ENCODE data around the gene OR1F1. TPM values are rescaled to one million over a fixed set of nuclear protein-coding genes. Genes with fewer than 3 reads are reported as not detected.
"Not testable (repeated sequence)": the region's sequence is repeated elsewhere in the genome, so short reads cannot be mapped to it uniquely, and the experiment has no call there.

OR1F1 gene
- total RNA-seq, 1 experiment from 2014 or later: 0.44 TPM

GRCh38 chr16:3166505-3166886, 21.5 kb upstream of the OR1F1 start:
- no peak overlapping the region for H3K4me3 Mint-ChIP-seq
- DNase-seq (ENCODE audit: low spot score): no peak
- H3K27me3 Mint-ChIP-seq (ENCODE audit: low read depth): peaks cover 45% of the 10 kb centered on the region
- TF ChIP-seq IRF1 (CRISPR knock-in tag; IDR thresholded peaks at IDR 0.05): no peak
- TF ChIP-seq ELF4 (CRISPR knock-in tag; IDR thresholded peaks at IDR 0.05; ENCODE audit: low read depth): no peak
- TF ChIP-seq CTCF (IDR thresholded peaks at IDR 0.05): no peak
- TF ChIP-seq MYBL2 (CRISPR knock-in tag; IDR thresholded peaks at IDR 0.05): no peak
- no peak for TF ChIP-seq JUN (CRISPR knock-in tag; IDR thresholded peaks at IDR 0.05)
- TF ChIP-seq HMGXB4 (CRISPR knock-in tag; IDR thresholded peaks at IDR 0.05): no peak
- TF ChIP-seq E2F5 (CRISPR knock-in tag; IDR thresholded peaks at IDR 0.05): no peak
- no peak for TF ChIP-seq CREM (CRISPR knock-in tag; IDR thresholded peaks at IDR 0.05)
- TF ChIP-seq PRRX2 (CRISPR knock-in tag; IDR thresholded peaks at IDR 0.05): no peak
- TF ChIP-seq CDX4 (CRISPR knock-in tag; IDR thresholded peaks at IDR 0.05; ENCODE audit: borderline replicate concordance): no peak
- no peak for TF ChIP-seq ZNF317 (CRISPR knock-in tag; IDR thresholded peaks at IDR 0.05; ENCODE audit: borderline replicate concordance, low read depth)
- TF ChIP-seq OVOL2 (CRISPR knock-in tag; IDR thresholded peaks at IDR 0.05; ENCODE audit: borderline replicate concordance): no peak
- TF ChIP-seq NR2C2 (CRISPR knock-in tag; IDR thresholded peaks at IDR 0.05): no peak
- TF ChIP-seq NFATC4 (CRISPR knock-in tag; IDR thresholded peaks at IDR 0.05): no peak
- TF ChIP-seq PRDM15 (CRISPR knock-in tag; IDR thresholded peaks at IDR 0.05): no peak
- no peak for TF ChIP-seq NR3C1 (CRISPR knock-in tag; conservative IDR thresholded peaks at IDR 0.05; ENCODE audit: low read depth)
- TF ChIP-seq ZBTB21 (CRISPR knock-in tag; IDR thresholded peaks at IDR 0.05; ENCODE audit: borderline replicate concordance): no peak
- ATAC-seq: no peak
- H3K27ac Mint-ChIP-seq: no peak overlapping the region
- H3K9me3 Mint-ChIP-seq: peaks cover 11% of the 10 kb centered on the region
- POLR2A ChIA-PET: no interaction called here
- CTCF ChIA-PET: interaction anchor here (0.6 to 2.4 kb wide), 13 partner anchors 8 to 146 kb away, joined by 3 to 27 read pairs (median 4); partner anchors contain the start of genes TNFRSF12A and ZNF213
- H3K36me3 Mint-ChIP-seq: no peaks in the 10 kb centered on the region
- H3K4me1 Mint-ChIP-seq: peaks cover 11% of the 10 kb centered on the region

GRCh38 chr16:3168729-3169128, 19.3 kb upstream of the OR1F1 start:
- H3K9me3 Mint-ChIP-seq: peaks cover 11% of the 10 kb centered on the region
- not testable (repeated sequence) for ATAC-seq; DNase-seq (ENCODE audit: low spot score); H3K4me3 Mint-ChIP-seq; H3K27ac Mint-ChIP-seq; H3K36me3 Mint-ChIP-seq
- CTCF ChIA-PET: interaction anchor here (0.9 to 9.7 kb wide), 5 partner anchors 10 to 60 kb away, joined by 4 to 95 read pairs (median 17); no protein-coding TSS in a partner anchor
- peaks cover 53% of the 10 kb centered on the region for H3K27me3 Mint-ChIP-seq (ENCODE audit: low read depth)
- POLR2A ChIA-PET: interaction anchor here (1.4 kb wide), 1 partner anchor 34 kb away, joined by 3 read pairs; the partner anchor contains the start of gene ZNF213
- peaks cover 18% of the 10 kb centered on the region for H3K4me1 Mint-ChIP-seq

Measured in WTC11 (cell line).